Measurements from ENCODE around the gene CCL22.

DNA sequence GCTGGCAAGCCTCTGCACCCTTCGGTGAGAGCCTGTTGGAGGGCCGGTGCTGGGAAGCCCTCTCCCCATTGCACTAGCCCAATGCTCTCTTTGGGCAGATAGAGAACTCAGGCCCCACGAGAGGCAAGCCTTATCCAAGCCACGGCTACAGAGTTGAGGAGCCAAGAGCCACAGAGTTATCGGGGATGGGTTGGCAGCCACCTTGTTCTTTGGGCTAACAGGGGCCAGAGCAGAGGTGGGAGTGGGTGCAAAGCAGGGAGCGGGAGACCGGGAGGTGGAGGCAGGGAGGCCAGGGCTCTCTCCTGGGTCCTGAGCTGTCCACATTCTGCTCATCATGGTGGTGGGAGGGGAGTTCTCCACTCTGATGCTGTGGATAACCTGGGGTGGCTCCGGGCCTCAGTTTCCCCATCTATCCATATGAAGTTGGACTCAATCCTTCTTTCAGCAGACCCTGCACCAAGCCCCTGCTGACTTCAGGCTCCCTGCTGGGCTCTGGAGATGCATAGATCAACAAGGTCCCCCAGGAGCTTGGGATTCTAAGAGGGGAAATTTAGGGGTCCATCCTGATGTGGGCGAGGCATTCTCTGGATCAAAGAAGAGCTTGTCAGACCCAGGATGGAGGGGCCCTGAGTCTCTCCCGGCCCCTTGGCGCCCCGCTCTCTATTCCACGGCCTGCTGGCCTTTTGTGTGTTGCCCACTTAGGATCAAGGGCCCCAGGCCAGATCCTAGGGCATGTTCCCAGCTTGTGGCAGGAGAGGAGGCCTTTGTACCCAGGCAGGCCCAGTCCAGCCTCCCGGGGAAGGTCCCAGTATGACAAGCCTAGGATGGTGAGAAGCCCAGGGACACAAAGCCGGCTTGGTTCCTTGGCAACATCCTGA lies 13.2 kb downstream of the CCL22 start:
- TF ChIP-seq POLR2AphosphoS5 (IDR thresholded peaks at IDR 0.05; ENCODE audit: borderline replicate concordance, low read depth, low read length) = no peak
- TF ChIP-seq EZH2 (IDR thresholded peaks at IDR 0.05) = no peak
- no peak for TF ChIP-seq FOXP2 (optimal IDR thresholded peaks at IDR 0.05; ENCODE audit: control extremely low read depth, extremely low read length, insufficient read depth)
